GM23338 (cell line): ENCODE data around the gene CASQ2. TPM values are rescaled to one million over a fixed set of nuclear protein-coding genes. Genes with fewer than 3 reads are reported as not detected.
A peak's percentile ranks its signal among the peaks of the same experiment; 100 is the strongest.

Experiments
- ATAC-seq: fragments of 200-7000 bp; cut with Tn5 transposase; 3 replicates; pipeline ENCODE4 v1.9.1; 2020
- DNase-seq: peaks from one replicate; pipeline ENCODE4 v3.0.0-alpha.2; 2015; ENCODE audit warnings: low spot score
- H2AFZ ChIP-seq: fragments of 200-600 bp; sonication (generic); 2 replicates; pipeline ENCODE4 v1.8.0; 2016; ENCODE audit warnings: antibody characterized with exemption, mild to moderate bottlenecking, moderate library complexity
- H3F3A ChIP-seq: fragments of 200-600 bp; sonication (generic); replicated peaks from 2 replicates; pipeline ENCODE4 v1.8.0; 2017; ENCODE audit warnings: antibody characterized with exemption, mixed run types, low read depth
- H3K27ac ChIP-seq: fragments of 200-600 bp; sonication (generic); 2 replicates; pipeline ENCODE4 v1.6.1; 2016; ENCODE audit warnings: low read depth
- H3K27me3 ChIP-seq: fragments of 200-600 bp; sonication (generic); 2 replicates; pipeline ENCODE4 v1.8.0; 2016; ENCODE audit warnings: mild to moderate bottlenecking, mixed run types, moderate library complexity; ENCODE audit not compliant: insufficient read depth
- H3K36me3 ChIP-seq: fragments of 200-600 bp; sonication (generic); 2 replicates; pipeline ENCODE4 v1.8.0; 2016; ENCODE audit warnings: mild to moderate bottlenecking; ENCODE audit not compliant: insufficient read depth
- H3K4me1 ChIP-seq: fragments of 200-600 bp; sonication (generic); 2 replicates; pipeline ENCODE4 v1.8.0; 2016; ENCODE audit warnings: mild to moderate bottlenecking, moderate library complexity; ENCODE audit not compliant: insufficient read depth
- H3K4me2 ChIP-seq: fragments of 200-600 bp; sonication (generic); 2 replicates; pipeline ENCODE4 v1.7.1; 2017; ENCODE audit warnings: mixed run types
- H3K4me3 ChIP-seq: fragments of 200-600 bp; sonication (generic); 2 replicates; pipeline ENCODE4 v1.6.1; 2016; ENCODE audit warnings: mixed run types
- H3K79me2 ChIP-seq: fragments of 200-600 bp; sonication (generic); replicated peaks from 2 replicates; pipeline ENCODE4 v1.8.0; 2017; ENCODE audit warnings: mild to moderate bottlenecking; ENCODE audit not compliant: insufficient read depth
- H3K9me2 ChIP-seq: fragments of 200-600 bp; sonication (generic); 2 replicates; pipeline ENCODE4 v1.8.0; 2017; ENCODE audit not compliant: insufficient read depth
- H4K20me1 ChIP-seq: fragments of 200-600 bp; sonication (generic); replicated peaks from 2 replicates; pipeline ENCODE4 v1.8.0; 2017; ENCODE audit warnings: mild to moderate bottlenecking; ENCODE audit not compliant: insufficient read depth
- H3K27ac Mint-ChIP-seq: 2 replicates; pipeline ENCODE4 v1.8.0; 2020; ENCODE audit warnings: inconsistent platforms, mild to moderate bottlenecking, moderate library complexity, mixed read lengths
- H3K27me3 Mint-ChIP-seq: 3 replicates; pipeline ENCODE4 v1.8.0; 2022; ENCODE audit warnings: low read depth, mild to moderate bottlenecking, moderate library complexity, mixed read lengths, inconsistent platforms; ENCODE audit not compliant: insufficient read depth, poor library complexity
- H3K36me3 Mint-ChIP-seq: 3 replicates; pipeline ENCODE4 v1.8.0; 2021; ENCODE audit warnings: low read depth, mild to moderate bottlenecking, inconsistent platforms, moderate library complexity, mixed read lengths
- H3K4me1 Mint-ChIP-seq: 3 replicates; pipeline ENCODE4 v1.8.0; 2020; ENCODE audit warnings: mild to moderate bottlenecking, inconsistent platforms, mixed read lengths
- H3K4me3 Mint-ChIP-seq: 3 replicates; pipeline ENCODE4 v1.8.0; 2021; ENCODE audit warnings: moderate library complexity, mild to moderate bottlenecking, inconsistent platforms, mixed read lengths
- H3K9me3 Mint-ChIP-seq: 3 replicates; pipeline ENCODE4 v1.8.0; 2020; ENCODE audit warnings: moderate library complexity, mild to moderate bottlenecking, inconsistent platforms, mixed read lengths
- CREB1 ChIP-seq: fragments of 250-450 bp; sonication (Bioruptor Pico); IDR thresholded peaks from 2 replicates; pipeline ENCODE4 v1.5.0; 2020; ENCODE audit warnings: low read depth, mild to moderate bottlenecking, moderate library complexity
- EZH2 ChIP-seq: fragments of 200-600 bp; sonication (generic); IDR thresholded peaks from one replicate; pipeline ENCODE4 v1.8.0; 2017; ENCODE audit warnings: antibody characterized with exemption, mild to moderate bottlenecking, low read depth; ENCODE audit not compliant: unreplicated experiment
- JUNB ChIP-seq: IDR thresholded peaks from one replicate; pipeline ENCODE4 v1.6.1; 2016; ENCODE audit warnings: antibody characterized with exemption; ENCODE audit not compliant: unreplicated experiment
- NANOG ChIP-seq: IDR thresholded peaks from 2 replicates; pipeline ENCODE4 v1.6.1; 2016; ENCODE audit warnings: antibody characterized with exemption, borderline replicate concordance
- POLR2AphosphoS5 ChIP-seq: IDR thresholded peaks from 2 replicates; pipeline ENCODE4 v1.6.1; 2016; ENCODE audit warnings: antibody characterized with exemption, low read depth
- REST ChIP-seq: IDR thresholded peaks from one replicate; pipeline ENCODE4 v1.6.1; 2018; ENCODE audit warnings: antibody characterized with exemption; ENCODE audit not compliant: unreplicated experiment
- STAT1 ChIP-seq: IDR thresholded peaks from one replicate; pipeline ENCODE4 v1.6.1; 2016; ENCODE audit warnings: antibody characterized with exemption; ENCODE audit not compliant: unreplicated experiment
- ZNF331 ChIP-seq: fragments of 250-450 bp; sonication (Bioruptor Pico); IDR thresholded peaks from 2 replicates; pipeline ENCODE4 v1.5.0; 2020; ENCODE audit warnings: low read depth, mild to moderate bottlenecking, moderate library complexity
- ZNF462 ChIP-seq: fragments of 250-450 bp; sonication (Bioruptor Pico); IDR thresholded peaks from 2 replicates; pipeline ENCODE4 v1.5.0; 2020; ENCODE audit warnings: mild to moderate bottlenecking, moderate library complexity
- long read RNA-seq: library from polyadenylated mRNA; unstranded; transcript quantifications from one replicate; pipeline ENCODE4 v2.0.0, GENCODE V29; 2020; ENCODE audit not compliant: unreplicated experiment
- polyA plus RNA-seq: library from polyadenylated mRNA; unstranded; fragments of >200 nt; fragmentation: Nextera tagmentation; extraction: Ambion mirVana; gene quantifications from 2 replicates; pipeline ENCODE4 v1.2.1, GENCODE V29; 2016
- total RNA-seq: library from RNA; depleted of rRNA; stranded (reverse); fragments of >200 nt; shearing (Covaris generic); gene quantifications from 2 replicates; pipeline ENCODE4 v1.2.3, GENCODE V29; 2014; rRNA removed

CASQ2 gene
- total RNA-seq (not detected in 2 replicates), polyA plus RNA-seq (not detected in 2 replicates)
- long read RNA-seq: 0 reads

GRCh38 chr1:115768549-115768948 lies at the start of gene CASQ2:
Gene CASQ2 (minus strand): TSS chr1:115768714. CDS start chr1:115768541, 173 bp downstream.
- DNase-seq: no peak
- Histone ChIP-seq H3K4me3 (no peak within 1 kb of the TSS), H3F3A (no peaks in the 10 kb centered on the region), H3K4me1 (peaks cover 5% of the 10 kb centered on the region; the same call in 1 of the 2 replicates), H3K4me2 (no peak within 1 kb of the TSS), H2AFZ (peak within 1 kb of the TSS; percentile 57; the same call in 1 of the 2 replicates), H3K36me3 (no peaks in the 10 kb centered on the region), H3K27me3 (no peaks in the 10 kb centered on the region), H4K20me1 (no peaks in the 10 kb centered on the region), H3K27ac (no peak within 1 kb of the TSS), H3K79me2 (no peaks in the 10 kb centered on the region), H3K9me2 (no peaks in the 10 kb centered on the region)
- TF ChIP-seq CREB1 (CRISPR knock-in tag): no peak
- no peak for TF ChIP-seq EZH2
- TF ChIP-seq POLR2AphosphoS5: no peak
- TF ChIP-seq REST: no peak
- no peak for TF ChIP-seq JUNB
- no peak for TF ChIP-seq STAT1
- no peak for TF ChIP-seq ZNF331 (CRISPR knock-in tag)
- TF ChIP-seq NANOG: no peak
- TF ChIP-seq ZNF462 (CRISPR knock-in tag): no peak
- Mint-ChIP-seq H3K27ac (no peak within 1 kb of the TSS), H3K9me3 (no peaks in the 10 kb centered on the region; the same call in 1 of the 3 replicates), H3K27me3 (peaks cover 6% of the 10 kb centered on the region), H3K36me3 (no peaks in the 10 kb centered on the region), H3K4me1 (peaks cover 15% of the 10 kb centered on the region), H3K4me3 (no peak within 1 kb of the TSS)
- no peak for ATAC-seq
